NCI-H82 treated with DMSO at 0.1 percent for 48 hours (cell line): ENCODE measurements around the gene CPEB4.

ENCODE experiments used
- DNase-seq: peaks from one replicate; lab custom pipeline; 2025; ENCODE audit not compliant: unreplicated experiment; lab: John Stamatoyannopoulos, UW

CPEB4 gene

GRCh38 chr5:173887610-173888472 lies at the start of gene CPEB4:
CPEB4 (plus strand) TSS chr5:173888349; CDS start chr5:173889734, 1,385 bp downstream.
- peak; percentile 91 for DNase-seq

- DNase-seq: no peak
These were observed 48.9 kb upstream of the CPEB4 start for GRCh38 chr5:173839117-173839713.

- DNase-seq: no peak
These were observed 47.8 kb upstream of the CPEB4 start for GRCh38 chr5:173840111-173840983.

GRCh38 chr5:173841710-173842109 lies 46.4 kb upstream of the CPEB4 start:
- DNase-seq: no peak

- no peak for DNase-seq
These were observed 44.4 kb upstream of the CPEB4 start for GRCh38 chr5:173843794-173844193.

- DNase-seq: no peak
These were observed 42.8 kb upstream of the CPEB4 start for GRCh38 chr5:173845321-173845720.

- no peak for DNase-seq
These were observed 41.1 kb upstream of the CPEB4 start for GRCh38 chr5:173846929-173847501.

GRCh38 chr5:173848986-173849596 lies 39.1 kb upstream of the CPEB4 start:
- no peak for DNase-seq

GRCh38 chr5:173849908-173850307 lies 38.2 kb upstream of the CPEB4 start:
- no peak for DNase-seq

- DNase-seq: no peak
These were observed 37.5 kb upstream of the CPEB4 start for GRCh38 chr5:173850659-173851058.

GRCh38 chr5:173851595-173852243 lies 36.4 kb upstream of the CPEB4 start:
- DNase-seq: no peak

GRCh38 chr5:173852790-173853359 lies 35.3 kb upstream of the CPEB4 start:
- DNase-seq: no peak

- DNase-seq: no peak
These were observed 34.6 kb upstream of the CPEB4 start for GRCh38 chr5:173853370-173854131.

GRCh38 chr5:173855162-173855994 lies 32.8 kb upstream of the CPEB4 start:
- DNase-seq: no peak

- no peak for DNase-seq
These were observed 32.0 kb upstream of the CPEB4 start for GRCh38 chr5:173855995-173856656.

GRCh38 chr5:173857234-173857633 lies 30.9 kb upstream of the CPEB4 start:
- peak; percentile 32 for DNase-seq

- no peak for DNase-seq
These were observed 30.0 kb upstream of the CPEB4 start for GRCh38 chr5:173858021-173858669.
